IMR-90 (cell line): ENCODE data around the gene MRPL40. TPM values are rescaled to one million over a fixed set of nuclear protein-coding genes. Genes with fewer than 3 reads are reported as not detected.

Experiments used
- ATAC-seq: fragments of 200-7000 bp; cut with Tn5 transposase; 2 replicates; pipeline ENCODE4 v1.9.1; 2020; ENCODE audit warnings: low read depth, mild to moderate bottlenecking, moderate library complexity
- BruUV-seq: library from RNA; stranded (reverse); fragments of 400-500 nt; replicated peaks from 2 replicates; lab custom pipeline; 2021; lab: Mats Ljungman, UMichigan
- CTCF ChIA-PET: fragments of 300-600 bp; formaldehyde crosslinking; extraction: SDS; loops from one replicate; lab custom pipeline; 2021; ENCODE audit warnings: antibody characterized with exemption; lab: Yijun Ruan, JAX
- POLR2A ChIA-PET: fragments of 300-600 bp; sonication (Branson Sonifier 250); formaldehyde crosslinking; loops from one replicate; lab custom pipeline; 2022; ENCODE audit warnings: antibody characterized with exemption; ENCODE audit not compliant: unreplicated experiment; lab: Charles Lee
- DNase-seq: peaks from one replicate; pipeline ENCODE4 v3.0.0; 2013
- H2AFZ ChIP-seq: replicated peaks from 2 replicates; pipeline ENCODE3; 2013; ENCODE audit warnings: low read length, mild to moderate bottlenecking; ENCODE audit not compliant: poor library complexity
- H2AK5ac ChIP-seq: 2 replicates; pipeline ENCODE4 v1.6.1; 2013; ENCODE audit warnings: low read depth, low read length, inconsistent platforms
- H2AK9ac ChIP-seq: replicated peaks from 2 replicates; pipeline ENCODE3; 2013; ENCODE audit warnings: mild to moderate bottlenecking, low read depth, low read length, moderate library complexity; ENCODE audit not compliant: poor library complexity
- H2BK120ac ChIP-seq: 2 replicates; pipeline ENCODE4 v1.6.1; 2013; ENCODE audit warnings: low read depth, low read length, inconsistent platforms
- H2BK15ac ChIP-seq: 3 replicates; pipeline ENCODE4 v1.6.1; 2013; ENCODE audit warnings: low read depth, low read length, inconsistent platforms
- H2BK20ac ChIP-seq: 2 replicates; pipeline ENCODE4 v1.6.1; 2013; ENCODE audit warnings: low read depth, mild to moderate bottlenecking, inconsistent platforms, low read length, moderate library complexity
- H2BK5ac ChIP-seq: 2 replicates; pipeline ENCODE4 v1.6.1; 2013; ENCODE audit warnings: mild to moderate bottlenecking, low read depth, low read length, inconsistent platforms; ENCODE audit not compliant: poor library complexity, severe bottlenecking
- H3K14ac ChIP-seq: replicated peaks from 2 replicates; pipeline ENCODE4 v1.6.1; 2013; ENCODE audit warnings: low read depth, low read length, inconsistent platforms
- H3K18ac ChIP-seq: 2 replicates; pipeline ENCODE4 v1.6.1; 2013; ENCODE audit warnings: low read depth, low read length, control low read depth
- H3K23ac ChIP-seq: 2 replicates; pipeline ENCODE4 v1.6.1; 2013; ENCODE audit warnings: low read depth, low read length, inconsistent platforms
- H3K27ac ChIP-seq: 2 replicates; pipeline ENCODE4 v1.5.1; 2013; ENCODE audit warnings: mild to moderate bottlenecking, control low read depth, low read length; ENCODE audit not compliant: insufficient read depth
- H3K27me3 ChIP-seq: 2 replicates; pipeline ENCODE4 v1.6.1; 2013; ENCODE audit warnings: low read length; ENCODE audit not compliant: control insufficient read depth, insufficient read depth
- H3K36me3 ChIP-seq: 2 replicates; pipeline ENCODE4 v1.6.1; 2013; ENCODE audit warnings: low read length, mixed read lengths; ENCODE audit not compliant: control insufficient read depth, insufficient read depth
- H3K4ac ChIP-seq: 2 replicates; pipeline ENCODE4 v1.6.1; 2013; ENCODE audit warnings: low read depth, low read length, inconsistent platforms
- H3K4me1 ChIP-seq: 2 replicates; pipeline ENCODE4 v1.6.1; 2013; ENCODE audit warnings: low read length, mixed read lengths; ENCODE audit not compliant: control insufficient read depth, insufficient read depth
- H3K4me2 ChIP-seq: 2 replicates; pipeline ENCODE4 v1.6.1; 2013; ENCODE audit warnings: low read depth, mild to moderate bottlenecking, control low read depth, low read length, moderate library complexity
- H3K4me3 ChIP-seq: 2 replicates; pipeline ENCODE4 v1.5.1; 2013; ENCODE audit warnings: low read depth, mild to moderate bottlenecking, control low read depth, low read length, moderate library complexity; ENCODE audit not compliant: insufficient read depth
- H3K56ac ChIP-seq: 2 replicates; pipeline ENCODE4 v1.6.1; 2013; ENCODE audit warnings: low read length, inconsistent platforms; ENCODE audit not compliant: insufficient read depth; ENCODE audit errors: extremely low read depth
- H3K79me1 ChIP-seq, 2 experiments: 2 replicates each; pipeline ENCODE4 v1.6.1; 2013; ENCODE audit warnings: low read length in 2 of 2, inconsistent platforms in 1 of 2, low read depth in 1 of 2
- H3K9ac ChIP-seq: 2 replicates; pipeline ENCODE4 v1.6.1; 2013; ENCODE audit warnings: low read depth, low read length, control low read depth
- H3K9me1 ChIP-seq: 2 replicates; pipeline ENCODE4 v1.6.1; 2013; ENCODE audit warnings: low read length, inconsistent platforms; ENCODE audit not compliant: insufficient read depth
- H3K9me3 ChIP-seq: 2 replicates; pipeline ENCODE4 v1.6.1; 2013; ENCODE audit warnings: low read length; ENCODE audit not compliant: control insufficient read depth, insufficient read depth
- H4K20me1 ChIP-seq: 2 replicates; pipeline ENCODE4 v1.6.1; 2013; ENCODE audit warnings: low read length, inconsistent platforms; ENCODE audit not compliant: insufficient read depth
- H4K5ac ChIP-seq: 2 replicates; pipeline ENCODE4 v1.6.1; 2013; ENCODE audit warnings: mild to moderate bottlenecking, low read depth, low read length, control low read depth
- H4K8ac ChIP-seq, 2 experiments: 2 replicates each; pipeline ENCODE4 v1.6.1; 2013; ENCODE audit warnings: low read depth in 2 of 2, low read length in 2 of 2, control low read depth in 1 of 2, inconsistent platforms in 1 of 2
- H4K91ac ChIP-seq: 2 replicates; pipeline ENCODE4 v1.6.1; 2013; ENCODE audit warnings: low read depth, low read length, inconsistent platforms; ENCODE audit not compliant: insufficient read depth
- BHLHE40 ChIP-seq: fragments of 150-350 bp; IDR thresholded peaks from 2 replicates; pipeline ENCODE4 v1.6.1; 2016; ENCODE audit warnings: mild to moderate bottlenecking, low read depth, low read length
- CHD1 ChIP-seq: IDR thresholded peaks from 2 replicates; pipeline ENCODE4 v1.6.1; 2012; ENCODE audit warnings: low read depth, low read length, improper control_type of control experiment
- FOS ChIP-seq: fragments of 150-350 bp; IDR thresholded peaks from 2 replicates; pipeline ENCODE4 v1.6.1; 2016; ENCODE audit warnings: low read depth, low read length
- MAFK ChIP-seq: IDR thresholded peaks from 2 replicates; pipeline ENCODE4 v1.6.1; 2012; ENCODE audit warnings: low read depth, low read length, improper control_type of control experiment
- MAZ ChIP-seq: IDR thresholded peaks from 2 replicates; pipeline ENCODE4 v1.6.1; 2012; ENCODE audit warnings: low read depth, mild to moderate bottlenecking, low read length, improper control_type of control experiment, moderate library complexity, borderline replicate concordance
- MXI1 ChIP-seq: IDR thresholded peaks from 2 replicates; pipeline ENCODE4 v1.6.1; 2012; ENCODE audit warnings: low read depth, mild to moderate bottlenecking, low read length, moderate library complexity, borderline replicate concordance
- NFE2L2 ChIP-seq: fragments of 150-350 bp; IDR thresholded peaks from 2 replicates; pipeline ENCODE4 v1.6.1; 2016; ENCODE audit warnings: low read depth, mild to moderate bottlenecking, low read length
- RAD21 ChIP-seq: IDR thresholded peaks from 2 replicates; pipeline ENCODE4 v1.6.1; 2012; ENCODE audit warnings: low read length, improper control_type of control experiment
- RCOR1 ChIP-seq: IDR thresholded peaks from 2 replicates; pipeline ENCODE4 v1.6.1; 2012; ENCODE audit warnings: mild to moderate bottlenecking, low read length, improper control_type of control experiment; ENCODE audit not compliant: insufficient replicate concordance
- RFX5 ChIP-seq: IDR thresholded peaks from 2 replicates; pipeline ENCODE4 v1.8.0; 2012; ENCODE audit warnings: low read depth, mild to moderate bottlenecking, low read length, moderate library complexity
- SMC3 ChIP-seq: fragments of 150-350 bp; IDR thresholded peaks from 2 replicates; pipeline ENCODE4 v1.6.1; 2016; ENCODE audit warnings: low read depth, mild to moderate bottlenecking, antibody characterized with exemption, low read length, moderate library complexity
- WGBS, 2 experiments: methylation state at CpG; one replicate each; pipeline versions ENCODE4 v1.1.5 to v1.1.7; 2013; ENCODE audit warnings: missing lambda C conversion rate in 2 of 2; ENCODE audit not compliant: insufficient read length in 1 of 2; ENCODE audit errors: extremely low coverage in 2 of 2; 5-methylcytosine and 5-hydroxymethylcytosine counted together
- dilution Hi-C: fragments of 300-500 bp; cut with HindIII; formaldehyde crosslinking; loops from one replicate; pipeline ENCODE4 v1.14.3; 2018; ENCODE audit warnings: low sequenced_read_pairs; ENCODE audit not compliant: unreplicated experiment
- in situ Hi-C: fragments of 300-500 bp; cut with MboI; formaldehyde crosslinking; loops from 3 replicates; pipeline ENCODE4 v1.14.3; 2019; ENCODE audit warnings: low sequenced_read_pairs, inconsistent platforms, mixed read lengths
- intact Hi-C: fragments of 100-400 bp; cut with micrococcal nuclease; formaldehyde crosslinking; loops from 2 replicates; pipeline ENCODE4 v1.10.0; 2022
- polyA plus RNA-seq, 3 experiments: library from polyadenylated mRNA; depleted of rRNA; stranded (reverse); fragments of >200 nt; gene quantifications; 2 replicates each; pipeline ENCODE4 v1.2.3, GENCODE V29; 2012; ENCODE audit warnings: low replicate concordance in 1 of 3
- total RNA-seq: library from RNA; depleted of rRNA; stranded (reverse); fragments of >200 nt; gene quantifications from 2 replicates; pipeline ENCODE4 v1.2.3, GENCODE V29; 2012
- TF ChIP-seq, protein P1 (sequence below): fragments of 150-350 bp; IDR thresholded peaks from 2 replicates; pipeline ENCODE4 v1.6.1; 2017; ENCODE audit warnings: mild to moderate bottlenecking, antibody characterized with exemption, low read length, low read depth
- TF ChIP-seq, protein P2 (sequence below): fragments of 150-350 bp; IDR thresholded peaks from 2 replicates; pipeline ENCODE4 v1.6.1; 2016; ENCODE audit warnings: low read depth, mild to moderate bottlenecking, low read length, moderate library complexity, borderline replicate concordance
- TF ChIP-seq, protein P3 (sequence below): conservative IDR thresholded peaks from 2 replicates; pipeline ENCODE4 v1.5.1; 2012; ENCODE audit warnings: mild to moderate bottlenecking, low read depth, low read length, improper control_type of control experiment

Gene MRPL40
- total and polyA plus RNA-seq, 2 of the 4 experiments (the other 2 are of a cell fraction) = 36.7 to 37.5 TPM

DNA sequence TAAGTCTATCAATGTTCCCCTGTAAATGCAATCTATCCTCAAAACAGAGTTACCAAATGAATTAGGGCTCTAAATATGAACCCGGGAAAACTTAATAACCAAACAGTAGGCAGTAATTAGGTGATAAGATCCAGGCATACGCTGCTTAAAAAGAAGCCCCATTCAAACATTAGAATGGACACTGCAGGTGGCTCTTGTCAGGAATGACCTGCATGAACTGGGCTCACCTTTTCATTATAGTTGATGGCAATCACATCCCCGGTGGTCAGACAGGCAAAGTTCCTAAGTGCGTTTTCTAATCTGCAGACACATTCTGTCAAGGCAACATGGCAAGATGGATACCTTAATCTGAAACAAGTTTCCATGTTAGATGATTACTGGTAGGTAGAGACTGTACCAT lies 32.6 kb downstream of the MRPL40 start:
- CTCF ChIA-PET = interaction anchor here (1.5 kb wide), 1 partner anchor 9 kb away, joined by 4 read pairs; no protein-coding TSS in a partner anchor
- H2BK5ac ChIP-seq = no peak overlapping the region
- peaks cover 28% of the 10 kb centered on the region for H4K20me1 ChIP-seq
- 33% methylated on average over 1 of the region's 4 CpGs; no CpG with 5 or more reads in 1 of the 2 experiments for WGBS, 2 experiments
- no peak overlapping the region for H4K91ac ChIP-seq
- H4K8ac ChIP-seq = no peak overlapping the region
- H3K9me3 ChIP-seq = no peaks in the 10 kb centered on the region
- H3K14ac ChIP-seq = no peak overlapping the region
- peaks cover 55% of the 10 kb centered on the region for H3K36me3 ChIP-seq
- peaks cover 8% of the 10 kb centered on the region; the same call in 1 of the 2 replicates for H3K4me1 ChIP-seq
- H2BK15ac ChIP-seq = no peak overlapping the region
- no peak overlapping the region for H3K4me3 ChIP-seq
- peaks cover 9 to 38% of the 10 kb centered on the region in 2 experiments for H3K79me1 ChIP-seq
- H3K23ac ChIP-seq = no peak overlapping the region
- no peak overlapping the region for H3K4ac ChIP-seq
- no peak overlapping the region for H2BK20ac ChIP-seq
- no TSS peak for BruUV-seq
- no peak overlapping the region for H2AFZ ChIP-seq
- no peak overlapping the region for H2AK5ac ChIP-seq
- intact Hi-C loops (no loop called here), dilution Hi-C loops (no loop called here), in situ Hi-C loops (no loop called here)
- no peak overlapping the region for H3K56ac ChIP-seq
- H3K9me1 ChIP-seq = peaks cover 14% of the 10 kb centered on the region
- POLR2A ChIA-PET = interaction anchor here (0.7 kb wide), 1 partner anchor 9 kb away, joined by 3 read pairs; no protein-coding TSS in a partner anchor
- H3K4me2 ChIP-seq = no peak overlapping the region
- no peak overlapping the region for H3K27ac ChIP-seq
- H2BK120ac ChIP-seq = no peak overlapping the region
- H3K9ac ChIP-seq = no peak overlapping the region
- no peak for DNase-seq
- TF ChIP-seq RCOR1 (no peak), MAZ (no peak), RAD21 (no peak), MXI1 (no peak), CHD1 (no peak), MAFK (no peak), NFE2L2 (no peak), FOS (no peak), SMC3 (no peak), RFX5 (no peak), BHLHE40 (no peak)
- TF ChIP-seq, protein P1, sequence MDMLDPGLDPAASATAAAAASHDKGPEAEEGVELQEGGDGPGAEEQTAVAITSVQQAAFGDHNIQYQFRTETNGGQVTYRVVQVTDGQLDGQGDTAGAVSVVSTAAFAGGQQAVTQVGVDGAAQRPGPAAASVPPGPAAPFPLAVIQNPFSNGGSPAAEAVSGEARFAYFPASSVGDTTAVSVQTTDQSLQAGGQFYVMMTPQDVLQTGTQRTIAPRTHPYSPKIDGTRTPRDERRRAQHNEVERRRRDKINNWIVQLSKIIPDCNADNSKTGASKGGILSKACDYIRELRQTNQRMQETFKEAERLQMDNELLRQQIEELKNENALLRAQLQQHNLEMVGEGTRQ = no peak
- TF ChIP-seq, protein P2, sequence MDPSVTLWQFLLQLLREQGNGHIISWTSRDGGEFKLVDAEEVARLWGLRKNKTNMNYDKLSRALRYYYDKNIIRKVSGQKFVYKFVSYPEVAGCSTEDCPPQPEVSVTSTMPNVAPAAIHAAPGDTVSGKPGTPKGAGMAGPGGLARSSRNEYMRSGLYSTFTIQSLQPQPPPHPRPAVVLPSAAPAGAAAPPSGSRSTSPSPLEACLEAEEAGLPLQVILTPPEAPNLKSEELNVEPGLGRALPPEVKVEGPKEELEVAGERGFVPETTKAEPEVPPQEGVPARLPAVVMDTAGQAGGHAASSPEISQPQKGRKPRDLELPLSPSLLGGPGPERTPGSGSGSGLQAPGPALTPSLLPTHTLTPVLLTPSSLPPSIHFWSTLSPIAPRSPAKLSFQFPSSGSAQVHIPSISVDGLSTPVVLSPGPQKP = no peak
- TF ChIP-seq, protein P3, sequence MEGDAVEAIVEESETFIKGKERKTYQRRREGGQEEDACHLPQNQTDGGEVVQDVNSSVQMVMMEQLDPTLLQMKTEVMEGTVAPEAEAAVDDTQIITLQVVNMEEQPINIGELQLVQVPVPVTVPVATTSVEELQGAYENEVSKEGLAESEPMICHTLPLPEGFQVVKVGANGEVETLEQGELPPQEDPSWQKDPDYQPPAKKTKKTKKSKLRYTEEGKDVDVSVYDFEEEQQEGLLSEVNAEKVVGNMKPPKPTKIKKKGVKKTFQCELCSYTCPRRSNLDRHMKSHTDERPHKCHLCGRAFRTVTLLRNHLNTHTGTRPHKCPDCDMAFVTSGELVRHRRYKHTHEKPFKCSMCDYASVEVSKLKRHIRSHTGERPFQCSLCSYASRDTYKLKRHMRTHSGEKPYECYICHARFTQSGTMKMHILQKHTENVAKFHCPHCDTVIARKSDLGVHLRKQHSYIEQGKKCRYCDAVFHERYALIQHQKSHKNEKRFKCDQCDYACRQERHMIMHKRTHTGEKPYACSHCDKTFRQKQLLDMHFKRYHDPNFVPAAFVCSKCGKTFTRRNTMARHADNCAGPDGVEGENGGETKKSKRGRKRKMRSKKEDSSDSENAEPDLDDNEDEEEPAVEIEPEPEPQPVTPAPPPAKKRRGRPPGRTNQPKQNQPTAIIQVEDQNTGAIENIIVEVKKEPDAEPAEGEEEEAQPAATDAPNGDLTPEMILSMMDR = no peak
- H2AK9ac ChIP-seq = no peak overlapping the region
- ATAC-seq = no peak
- no peaks in the 10 kb centered on the region for H3K27me3 ChIP-seq
- H3K18ac ChIP-seq = no peak overlapping the region
- no peak overlapping the region for H4K5ac ChIP-seq
